Activated CD4-positive, alpha-beta T cell treated with anti-CD3 and anti-CD28 coated beads, Interleukin-2, amount 50 U/mL, for 1 hour (primary cell): ENCODE data around the gene SPR.
A peak's percentile ranks its signal among the peaks of the same experiment; 100 is the strongest.
"Not testable (repeated sequence)": the region's sequence is repeated elsewhere in the genome, so short reads cannot be mapped to it uniquely, and the experiment has no call there.

Experiments
- DNase-seq: peaks from one replicate; pipeline ENCODE4 v3.0.0-alpha.2; 2020

Gene SPR

GRCh38 chr2:72889991-72890390, 2.8 kb downstream of the SPR start:
- no peak for DNase-seq

- no peak for DNase-seq
Observed at GRCh38 chr2:72891091-72891818, 4.0 kb downstream of the SPR start.

- peak; percentile 43 for DNase-seq
Observed at GRCh38 chr2:72892506-72893173, 5.4 kb downstream of the SPR start.

GRCh38 chr2:72893594-72894319, 6.5 kb downstream of the SPR start:
- DNase-seq: no peak

- DNase-seq: no peak
Observed at GRCh38 chr2:72894514-72894913, 7.3 kb downstream of the SPR start.

- DNase-seq: no peak
Observed at GRCh38 chr2:72895154-72895553, 7.9 kb downstream of the SPR start.

GRCh38 chr2:72895759-72896281, 8.6 kb downstream of the SPR start:
- DNase-seq: no peak

- no peak for DNase-seq
Observed at GRCh38 chr2:72896446-72896845, 9.2 kb downstream of the SPR start.

GRCh38 chr2:72897785-72898584, 10.8 kb downstream of the SPR start:
- no peak for DNase-seq

- no peak for DNase-seq
Observed at GRCh38 chr2:72898585-72898906, 11.3 kb downstream of the SPR start.

GRCh38 chr2:72900191-72900825, 13.1 kb downstream of the SPR start:
- DNase-seq: no peak

- no peak for DNase-seq
Observed at GRCh38 chr2:72901426-72901825, 14.2 kb downstream of the SPR start.

GRCh38 chr2:72907369-72907768, 20.2 kb downstream of the SPR start:
- DNase-seq: not testable (repeated sequence)

GRCh38 chr2:72908741-72909140, 21.5 kb downstream of the SPR start:
- DNase-seq: no peak

GRCh38 chr2:72911256-72911655, 24.0 kb downstream of the SPR start:
- no peak for DNase-seq

- DNase-seq: no peak
Observed at GRCh38 chr2:72913486-72914205, 26.4 kb downstream of the SPR start.

- DNase-seq: no peak
Observed at GRCh38 chr2:72914206-72914559, 27.0 kb downstream of the SPR start.

GRCh38 chr2:72914589-72915319, 27.5 kb downstream of the SPR start:
- DNase-seq: no peak

- DNase-seq: no peak
Observed at GRCh38 chr2:72915320-72915906, 28.2 kb downstream of the SPR start.

- DNase-seq: peak; percentile 30
Observed at GRCh38 chr2:72915907-72916742, 28.9 kb downstream of the SPR start.
